SK-MEL-5 (cell line): ENCODE measurements around the gene BIN1. TPM values are rescaled to one million over a fixed set of nuclear protein-coding genes. Genes with fewer than 3 reads are reported as not detected.

ENCODE experiments used
- DNase-seq: peaks from one replicate; pipeline ENCODE4 v3.0.0-alpha.2; 2016; ENCODE audit warnings: low read depth, low spot score
- in situ Hi-C: cut with HindIII; loops from 2 replicates; pipeline ENCODE4 v1.10.0; 2016; ENCODE audit warnings: low sequenced_read_pairs, high pct_unique_total_duplicates, low pct_unique_long_range_greater_than_20kb
- small RNA-seq, 2 experiments: library from RNA; depleted of rRNA; stranded (forward); fragments of <200 nt; gene quantifications; one replicate each; pipeline ENCODE3, GENCODE V24; 2014
- total RNA-seq: library from RNA; depleted of rRNA; stranded (reverse); fragments of >200 nt; shearing (Covaris generic); gene quantifications from 2 replicates; pipeline ENCODE4 v1.2.3, GENCODE V29; 2014; rRNA removed

Gene BIN1
- total RNA-seq, 1 experiment from 2014 or later = 1.7 TPM

DNA sequence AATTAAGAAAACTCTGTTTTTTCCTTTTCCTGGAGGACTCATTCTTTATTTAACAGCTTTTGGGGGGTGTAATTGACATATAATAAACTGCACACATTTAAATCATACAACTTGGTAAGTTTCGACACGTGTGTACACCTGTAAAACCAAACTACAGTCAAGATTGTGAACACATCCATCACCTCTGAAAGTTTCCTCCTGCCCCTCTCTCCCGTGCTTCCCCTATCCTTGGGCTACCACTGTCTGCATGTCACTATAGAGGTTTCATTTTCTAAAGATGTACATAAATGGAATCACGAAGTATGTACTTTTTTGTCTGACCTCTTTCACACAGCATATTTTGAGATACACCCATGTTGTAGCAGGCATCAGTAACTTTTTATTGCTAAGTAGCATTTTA, 100.0 kb downstream of the BIN1 start:
- in situ Hi-C loops = no loop called here
- DNase-seq = no peak

DNA sequence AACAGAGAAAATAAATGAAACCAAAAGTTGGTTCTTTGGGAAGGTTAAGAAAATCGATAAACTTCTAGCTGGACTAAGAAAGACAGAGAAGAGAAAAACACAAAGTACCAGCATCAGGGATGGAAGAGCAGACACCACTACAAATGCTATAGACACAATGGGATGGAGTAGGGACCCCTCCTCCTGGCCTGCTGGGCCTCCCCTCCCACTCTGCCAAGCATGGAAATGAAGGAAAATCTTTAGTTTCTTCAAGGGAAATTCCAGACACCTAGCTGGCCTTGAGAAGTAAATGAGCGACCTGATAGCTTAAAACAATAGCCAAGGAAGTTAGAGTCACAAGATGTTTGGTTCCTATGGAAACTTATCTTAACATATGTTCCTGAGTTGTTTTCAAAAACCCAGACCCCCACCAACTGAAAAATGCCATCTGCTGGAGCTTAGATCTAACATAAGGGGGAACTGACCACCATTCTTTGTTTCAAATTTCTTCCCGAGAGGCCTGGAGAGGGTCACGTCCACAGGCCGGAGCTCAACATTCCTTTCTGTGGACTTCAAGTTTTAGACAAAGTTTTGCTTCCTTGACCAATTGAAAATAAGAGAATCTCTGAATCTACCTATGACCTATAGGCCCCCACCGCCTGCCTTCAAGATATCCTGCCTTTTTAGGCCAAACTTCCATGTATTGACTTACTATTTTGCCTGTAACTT, 101.9 kb downstream of the BIN1 start:
- in situ Hi-C loops = no loop called here
- no peak for DNase-seq

DNA sequence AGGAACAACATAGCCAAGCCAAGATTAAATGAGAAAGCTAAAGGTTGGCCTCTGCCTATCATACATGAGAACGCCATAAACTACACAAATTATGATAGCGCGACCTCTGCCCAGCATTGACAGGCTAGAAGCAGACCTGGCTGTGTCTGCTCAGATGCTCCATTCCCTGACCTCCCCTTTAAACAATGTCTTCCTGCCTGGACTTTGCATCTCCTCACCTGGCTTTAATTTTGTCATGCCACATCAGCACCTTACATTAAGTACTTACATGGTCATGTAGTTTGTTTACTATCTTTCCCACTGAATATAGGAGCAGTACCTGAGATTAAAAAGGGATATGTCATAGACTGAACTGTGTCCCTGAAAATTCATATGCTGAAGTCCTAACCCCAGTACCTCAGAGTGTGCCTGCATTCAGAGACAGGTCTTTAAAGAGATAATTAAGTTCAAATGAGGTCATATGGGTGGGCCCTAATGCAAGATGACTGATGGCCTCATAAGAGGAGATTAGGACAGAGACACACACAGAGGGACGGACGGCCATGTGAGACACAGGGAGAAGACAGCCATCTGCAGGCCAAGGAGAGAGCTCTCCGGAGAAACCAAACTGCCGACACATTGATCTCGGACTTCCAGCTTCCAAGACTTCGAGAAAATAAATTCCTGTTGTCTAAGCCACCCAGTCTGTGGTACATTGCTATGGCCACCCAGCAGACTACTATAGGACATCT, 103.7 kb downstream of the BIN1 start:
- in situ Hi-C loops = no loop called here
- DNase-seq = no peak

DNA sequence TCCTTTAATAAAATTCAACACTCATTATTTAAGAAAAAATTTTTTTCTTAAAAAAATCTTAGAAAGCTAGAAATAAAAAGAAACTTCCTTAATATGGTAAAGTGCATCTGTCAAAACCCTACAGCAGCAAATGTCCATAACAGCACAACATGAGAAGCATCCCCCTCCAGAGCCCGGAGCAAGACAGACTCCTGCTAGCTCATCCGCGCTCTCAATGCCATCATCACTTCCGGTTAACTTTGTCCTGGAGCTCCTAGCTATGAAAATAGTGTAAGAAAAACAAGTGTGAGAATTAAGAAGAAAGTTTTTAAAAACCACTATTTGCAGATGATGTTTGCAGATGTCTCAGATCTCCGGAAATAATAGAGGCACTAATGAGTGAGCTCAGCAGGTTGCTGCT, 105.2 kb downstream of the BIN1 start:
- in situ Hi-C loops = no loop called here

DNA sequence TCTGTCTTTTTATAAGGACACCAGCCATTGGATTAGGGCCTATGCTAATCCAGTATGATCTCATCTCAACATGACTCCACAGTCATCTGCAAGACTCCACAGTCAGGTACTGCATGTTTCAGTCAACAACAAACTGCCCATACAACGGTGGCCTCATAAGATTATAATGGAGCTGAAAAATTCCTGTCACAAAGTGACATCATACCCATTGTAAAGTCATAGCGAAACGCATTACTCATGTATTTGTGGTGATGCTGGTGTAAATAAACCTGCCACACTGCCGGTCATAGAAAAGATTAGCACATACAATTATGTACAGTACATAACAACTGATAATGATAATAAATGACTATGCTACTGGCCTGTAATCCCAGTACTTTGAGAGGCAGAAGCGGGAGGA, 106.0 kb downstream of the BIN1 start:
- DNase-seq = no peak
- in situ Hi-C loops = no loop called here

More for the DNA sequence above, 105.2 kb downstream of the BIN1 start:
- DNase-seq = no peak

DNA sequence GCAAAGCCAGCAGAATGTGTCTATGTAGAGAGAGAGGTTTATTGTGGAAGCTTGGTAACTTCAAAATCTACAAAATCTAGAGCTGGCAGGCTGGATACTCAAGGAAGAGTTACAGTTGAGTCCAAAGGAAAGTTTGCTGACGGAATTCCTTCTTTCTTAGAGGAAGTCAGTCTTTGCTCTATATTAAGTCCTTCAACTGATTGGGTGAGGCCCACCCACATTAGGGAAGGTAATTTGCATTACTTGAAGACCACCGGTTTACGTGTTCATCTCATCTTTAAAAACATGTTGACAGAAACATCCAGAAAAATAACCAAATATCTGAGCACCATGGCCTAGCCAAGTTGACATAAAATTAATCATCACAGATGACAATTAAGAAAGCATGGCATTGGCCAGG, 106.8 kb downstream of the BIN1 start:
- DNase-seq = no peak
- in situ Hi-C loops = no loop called here

GRCh38 chr2:126999106-126999756, 107.7 kb downstream of the BIN1 start:
- in situ Hi-C loops = no loop called here
- no peak for DNase-seq

GRCh38 chr2:126998486-126998885, 108.5 kb downstream of the BIN1 start:
- in situ Hi-C loops = no loop called here
- DNase-seq = no peak

Small RNAs within 50 kb of the gene (small RNA-seq; reads per million reads assigned to genes)
- 0 reads per million in 2 experiments for gene RNU7-182P

Other genes starting within 250 kb of the BIN1 start
- not detected in 2 replicates for gene TEX51, start 208.3 kb downstream of the BIN1 start, total RNA-seq
- 0.19 and 0.26 TPM in 2 replicates for gene CYP27C1, start 113.1 kb upstream of the BIN1 start, total RNA-seq
- 33.0 and 33.8 TPM in 2 replicates for gene ERCC3, start 187.0 kb upstream of the BIN1 start, total RNA-seq